Activated CD4-positive, alpha-beta memory T cell treated with anti-CD3 and anti-CD28 coated beads for 36 hours (primary cell): Measurements from ENCODE around the gene FOSL2. TPM values are rescaled to one million over a fixed set of nuclear protein-coding genes. Genes with fewer than 3 reads are reported as not detected.

ENCODE experiments used
- CTCF ChIA-PET: fragments of 350-600 bp; sonication (Branson Sonifier 250); formaldehyde crosslinking; loops from one replicate; lab custom pipeline; 2021; ENCODE audit warnings: antibody characterized with exemption, inconsistent platforms; lab: Charles Lee
- POLR2A ChIA-PET: fragments of 350-600 bp; sonication (Branson Sonifier 250); formaldehyde crosslinking; loops from one replicate; lab custom pipeline; 2021; ENCODE audit warnings: antibody characterized with exemption; lab: Charles Lee
- DNase-seq: peaks from one replicate; pipeline ENCODE4 v3.0.0-alpha.2; 2020
- H3K27ac Mint-ChIP-seq: one replicate; pipeline ENCODE4 v1.8.0; 2021; ENCODE audit warnings: mixed read lengths
- H3K27me3 Mint-ChIP-seq: one replicate; pipeline ENCODE4 v1.8.0; 2021; ENCODE audit warnings: mixed read lengths
- H3K36me3 Mint-ChIP-seq: one replicate; pipeline ENCODE4 v1.8.0; 2021; ENCODE audit warnings: mixed read lengths
- H3K4me1 Mint-ChIP-seq: one replicate; pipeline ENCODE4 v1.8.0; 2021; ENCODE audit warnings: low read depth, mixed read lengths
- H3K4me3 Mint-ChIP-seq: one replicate; pipeline ENCODE4 v1.8.0; 2021; ENCODE audit warnings: mild to moderate bottlenecking, mixed read lengths
- H3K9me3 Mint-ChIP-seq: one replicate; pipeline ENCODE4 v1.8.0; 2021; ENCODE audit warnings: mixed read lengths
- intact Hi-C: fragments of 100-400 bp; cut with micrococcal nuclease; formaldehyde crosslinking; loops from one replicate; pipeline ENCODE4 v1.15.1; 2023
- total RNA-seq, 2 experiments: library from RNA; stranded (reverse); gene quantifications; one replicate each; pipeline ENCODE4 v1.2.3, GENCODE V29; 2021

FOSL2 gene
- total RNA-seq, 2 experiments from 2014 or later = 172 to 182 TPM

- Mint-ChIP-seq H3K27me3 (no peaks in the 10 kb centered on the region), H3K4me1 (peaks cover 73% of the 10 kb centered on the region), H3K27ac (peak overlapping the region; percentile 70), H3K9me3 (no peaks in the 10 kb centered on the region), H3K4me3 (peak overlapping the region; percentile 4), H3K36me3 (peaks cover 66% of the 10 kb centered on the region)
- DNase-seq = no peak
- CTCF ChIA-PET = interaction anchor here (0.7 to 1.3 kb wide), 2 partner anchors 507 to 646 kb away, joined by 3 to 4 read pairs; no protein-coding TSS in a partner anchor
- POLR2A ChIA-PET = no interaction called here
- intact Hi-C loops = loop anchor here (10.0 kb wide), 1 partner anchor 695 kb away; no protein-coding TSS in a partner anchor
Observed at GRCh38 chr2:28399956-28400355, 7.3 kb downstream of the FOSL2 start.

- ChIA-PET CTCF (interaction anchor here (0.7 to 1.3 kb wide), 3 partner anchors 53 to 646 kb away, joined by 3 to 4 read pairs (median 3); no protein-coding TSS in a partner anchor), POLR2A (no interaction called here)
- no peak overlapping the region for H3K27ac Mint-ChIP-seq
- peak overlapping the region; percentile 4 for H3K4me3 Mint-ChIP-seq
- H3K27me3 Mint-ChIP-seq = no peaks in the 10 kb centered on the region
- no peaks in the 10 kb centered on the region for H3K9me3 Mint-ChIP-seq
- H3K36me3 Mint-ChIP-seq = peaks cover 71% of the 10 kb centered on the region
- no peak for DNase-seq
- peaks cover 78% of the 10 kb centered on the region for H3K4me1 Mint-ChIP-seq
- intact Hi-C loops = no loop called here
Observed at GRCh38 chr2:28400419-28400818, 7.8 kb downstream of the FOSL2 start.

GRCh38 chr2:28400921-28401320, 8.3 kb downstream of the FOSL2 start:
- H3K27ac Mint-ChIP-seq = no peak overlapping the region
- POLR2A ChIA-PET = interaction anchor here (0.6 to 1.0 kb wide), 3 partner anchors 11 to 430 kb away, joined by 3 read pairs; no protein-coding TSS in a partner anchor
- H3K36me3 Mint-ChIP-seq = peaks cover 72% of the 10 kb centered on the region
- intact Hi-C loops = no loop called here
- no peaks in the 10 kb centered on the region for H3K27me3 Mint-ChIP-seq
- H3K9me3 Mint-ChIP-seq = no peaks in the 10 kb centered on the region
- H3K4me1 Mint-ChIP-seq = peaks cover 81% of the 10 kb centered on the region
- no peak for DNase-seq
- no peak overlapping the region for H3K4me3 Mint-ChIP-seq
- CTCF ChIA-PET = interaction anchor here (0.8 to 1.3 kb wide), 4 partner anchors 9 to 647 kb away, joined by 3 to 4 read pairs (median 3); no protein-coding TSS in a partner anchor

- Mint-ChIP-seq H3K4me1 (peaks cover 84% of the 10 kb centered on the region), H3K4me3 (no peak overlapping the region), H3K9me3 (no peaks in the 10 kb centered on the region), H3K36me3 (peaks cover 76% of the 10 kb centered on the region), H3K27me3 (no peaks in the 10 kb centered on the region), H3K27ac (peak overlapping the region; percentile 53)
- DNase-seq = no peak
- intact Hi-C loops = no loop called here
- ChIA-PET CTCF (interaction anchor here (0.7 to 1.8 kb wide), 6 partner anchors 8 to 718 kb away, joined by 3 to 5 read pairs (median 3); no protein-coding TSS in a partner anchor), POLR2A (interaction anchor here (0.6 to 1.2 kb wide), 5 partner anchors 8 to 430 kb away, joined by 3 read pairs; no protein-coding TSS in a partner anchor)
Observed at GRCh38 chr2:28401411-28401810, 8.8 kb downstream of the FOSL2 start.

GRCh38 chr2:28401948-28402550, 9.4 kb downstream of the FOSL2 start:
- POLR2A ChIA-PET = interaction anchor here (0.9 to 1.8 kb wide), 5 partner anchors 9 to 42 kb away, joined by 3 to 5 read pairs (median 3); no protein-coding TSS in a partner anchor
- intact Hi-C loops = no loop called here
- CTCF ChIA-PET = interaction anchor here (0.7 to 1.8 kb wide), 2 partner anchors 698 to 718 kb away, joined by 3 to 5 read pairs; no protein-coding TSS in a partner anchor
- Mint-ChIP-seq H3K9me3 (no peaks in the 10 kb centered on the region), H3K27me3 (no peaks in the 10 kb centered on the region), H3K36me3 (peaks cover 82% of the 10 kb centered on the region), H3K4me3 (no peak overlapping the region), H3K4me1 (peaks cover 90% of the 10 kb centered on the region), H3K27ac (peak overlapping the region; percentile 53)
- DNase-seq = no peak

GRCh38 chr2:28403370-28403956, 10.8 kb downstream of the FOSL2 start:
- Mint-ChIP-seq H3K9me3 (no peaks in the 10 kb centered on the region), H3K4me3 (no peak overlapping the region), H3K36me3 (peaks cover 81% of the 10 kb centered on the region), H3K27me3 (no peaks in the 10 kb centered on the region), H3K27ac (peak overlapping the region; percentile 58), H3K4me1 (peaks cover 90% of the 10 kb centered on the region)
- no peak for DNase-seq
- ChIA-PET POLR2A (interaction anchor here (1.8 kb wide), 1 partner anchor 9 kb away, joined by 5 read pairs; no protein-coding TSS in a partner anchor), CTCF (interaction anchor here (1.8 kb wide), 1 partner anchor 700 kb away, joined by 5 read pairs; no protein-coding TSS in a partner anchor)
- intact Hi-C loops = no loop called here

- no peak overlapping the region for H3K4me3 Mint-ChIP-seq
Observed at GRCh38 chr2:28404086-28404485, 11.4 kb downstream of the FOSL2 start.

GRCh38 chr2:28405537-28405936, 12.9 kb downstream of the FOSL2 start:
- H3K4me3 Mint-ChIP-seq = peak overlapping the region; percentile 12
- POLR2A ChIA-PET = interaction anchor here (1.0 kb wide), 1 partner anchor 9 kb away, joined by 3 read pairs; no protein-coding TSS in a partner anchor
- no peaks in the 10 kb centered on the region for H3K9me3 Mint-ChIP-seq
- no peak for DNase-seq
- peaks cover 84% of the 10 kb centered on the region for H3K36me3 Mint-ChIP-seq
- peak overlapping the region; percentile 33 for H3K27ac Mint-ChIP-seq
- H3K4me1 Mint-ChIP-seq = peaks cover 89% of the 10 kb centered on the region
- CTCF ChIA-PET = interaction anchor here (0.6 to 1.3 kb wide), 2 partner anchors 9 to 14 kb away, joined by 3 read pairs; no protein-coding TSS in a partner anchor
- H3K27me3 Mint-ChIP-seq = no peaks in the 10 kb centered on the region
- intact Hi-C loops = no loop called here

More at GRCh38 chr2:28404086-28404485, 11.4 kb downstream of the FOSL2 start:
- H3K9me3 Mint-ChIP-seq = no peaks in the 10 kb centered on the region
- peaks cover 84% of the 10 kb centered on the region for H3K36me3 Mint-ChIP-seq
- H3K4me1 Mint-ChIP-seq = peaks cover 90% of the 10 kb centered on the region
- intact Hi-C loops = no loop called here
- no peaks in the 10 kb centered on the region for H3K27me3 Mint-ChIP-seq
- ChIA-PET CTCF (no interaction called here), POLR2A (no interaction called here)
- H3K27ac Mint-ChIP-seq = peak overlapping the region; percentile 58
- DNase-seq = no peak

GRCh38 chr2:28406276-28407096, 13.8 kb downstream of the FOSL2 start:
- intact Hi-C loops = no loop called here
- H3K4me1 Mint-ChIP-seq = peaks cover 92% of the 10 kb centered on the region
- H3K4me3 Mint-ChIP-seq = peak overlapping the region; percentile 32
- peaks cover 90% of the 10 kb centered on the region for H3K36me3 Mint-ChIP-seq
- peak; percentile 82 for DNase-seq
- H3K9me3 Mint-ChIP-seq = no peaks in the 10 kb centered on the region
- peak overlapping the region; percentile 95 for H3K27ac Mint-ChIP-seq
- H3K27me3 Mint-ChIP-seq = no peaks in the 10 kb centered on the region
- ChIA-PET CTCF (interaction anchor here (0.6 to 1.3 kb wide), 2 partner anchors 10 to 15 kb away, joined by 3 read pairs; no protein-coding TSS in a partner anchor), POLR2A (no interaction called here)

GRCh38 chr2:28407131-28407975, 14.7 kb downstream of the FOSL2 start:
- Mint-ChIP-seq H3K27me3 (no peaks in the 10 kb centered on the region), H3K4me1 (peaks cover 83% of the 10 kb centered on the region), H3K9me3 (no peaks in the 10 kb centered on the region), H3K36me3 (peaks cover 89% of the 10 kb centered on the region), H3K27ac (peak overlapping the region; percentile 95), H3K4me3 (peak overlapping the region; percentile 32)
- ChIA-PET CTCF (interaction anchor here (1.7 kb wide), 1 partner anchor 703 kb away, joined by 9 read pairs; no protein-coding TSS in a partner anchor), POLR2A (interaction anchor here (0.9 to 2.8 kb wide), 3 partner anchors 9 to 16 kb away, joined by 3 to 15 read pairs (median 3); partner anchors contain the start of gene FOSL2)
- DNase-seq = no peak
- intact Hi-C loops = no loop called here
